ENCODE results near the gene EI24. TPM values are rescaled to one million over a fixed set of nuclear protein-coding genes. Genes with fewer than 3 reads are reported as not detected.

EI24 gene

Small RNA genes lying within 50 kb of the gene (small RNA-seq; reads per million reads assigned to genes)
- gene RNU6-1156P = not detected

Data from skeletal muscle satellite cell (primary cell).